Measurements from ENCODE around the gene HPSE2. TPM values are rescaled to one million over a fixed set of nuclear protein-coding genes. Genes with fewer than 3 reads are reported as not detected.
A peak's percentile ranks its signal among the peaks of the same experiment; 100 is the strongest.

The HPSE2 gene
- polyA plus RNA-seq, 1 experiment: not detected

DNA sequence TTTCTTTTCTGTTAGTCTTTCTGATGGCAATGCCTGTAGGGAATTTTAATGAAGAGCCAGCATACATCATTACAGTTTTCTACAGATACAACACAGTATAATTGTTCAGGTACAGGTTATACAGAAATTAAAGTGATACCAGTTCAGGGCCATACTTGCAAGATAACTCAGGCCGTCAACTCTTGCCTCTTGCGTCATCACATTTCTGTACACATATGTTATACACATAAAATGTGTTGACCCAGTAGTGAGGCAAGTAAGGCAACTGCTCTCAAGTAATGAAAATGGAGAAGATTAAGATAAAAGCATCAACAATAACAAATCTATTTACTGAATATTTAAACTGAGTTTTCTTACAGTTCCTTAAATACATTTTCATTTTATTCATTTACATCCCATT lies 317.8 kb downstream of the HPSE2 start:
- no peak for TF ChIP-seq CTCF (IDR thresholded peaks at IDR 0.05; ENCODE audit: insufficient read depth, low read depth, low read length)
- DNase-seq (ENCODE audit: low read depth): no peak
- ChIA-PET CTCF (no interaction called here), POLR2A (no interaction called here)
- no peak overlapping the region for H3K4me3 ChIP-seq (ENCODE audit: low read depth, low read length)
- no peaks in the 10 kb centered on the region for H3K27me3 ChIP-seq (ENCODE audit: control insufficient read depth, insufficient read depth, low read length)
- no peaks in the 10 kb centered on the region for H3K36me3 ChIP-seq (ENCODE audit: control insufficient read depth, insufficient read depth, low read length)

- no peak overlapping the region for H3K4me3 ChIP-seq (ENCODE audit: low read depth, low read length)
- CTCF ChIA-PET: no interaction called here
- no peak for DNase-seq (ENCODE audit: low read depth)
Measured at GRCh38 chr10:98916526-98917125, 319.0 kb downstream of the HPSE2 start.

DNA sequence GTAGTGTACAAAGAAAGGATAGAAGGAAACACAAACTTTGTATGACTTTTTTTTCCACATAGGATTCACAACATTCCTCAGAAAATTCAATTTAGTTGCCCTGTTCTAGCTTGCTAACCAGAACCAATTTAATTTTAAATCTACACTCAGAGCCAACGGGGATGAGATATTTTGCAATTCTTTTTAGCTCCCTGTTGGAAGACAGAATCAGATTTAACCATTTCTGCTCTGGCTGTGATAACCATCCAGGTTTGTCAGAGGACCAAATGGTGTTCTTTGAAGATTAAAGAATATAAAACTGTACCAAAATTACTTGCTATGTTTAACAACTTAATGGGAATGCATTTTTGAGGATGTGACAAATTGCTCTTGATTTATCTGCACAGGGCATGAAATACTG lies 319.7 kb downstream of the HPSE2 start:
- no peak for DNase-seq (ENCODE audit: low read depth)
- TF ChIP-seq CTCF (IDR thresholded peaks at IDR 0.05; ENCODE audit: insufficient read depth, low read depth, low read length): no peak
- Histone ChIP-seq H3K36me3 (ENCODE audit: control insufficient read depth, insufficient read depth, low read length) (no peaks in the 10 kb centered on the region), H3K4me3 (ENCODE audit: low read depth, low read length) (no peak overlapping the region), H3K27me3 (ENCODE audit: control insufficient read depth, insufficient read depth, low read length) (no peaks in the 10 kb centered on the region)
- POLR2A ChIA-PET: no interaction called here
- CTCF ChIA-PET: no interaction called here

More at GRCh38 chr10:98916526-98917125, 319.0 kb downstream of the HPSE2 start:
- no peaks in the 10 kb centered on the region for H3K36me3 ChIP-seq (ENCODE audit: control insufficient read depth, insufficient read depth, low read length)
- no peaks in the 10 kb centered on the region for H3K27me3 ChIP-seq (ENCODE audit: control insufficient read depth, insufficient read depth, low read length)
- TF ChIP-seq CTCF (IDR thresholded peaks at IDR 0.05; ENCODE audit: insufficient read depth, low read depth, low read length): peak; percentile 13; the same call in 1 of the 2 replicates
- POLR2A ChIA-PET: no interaction called here

DNA sequence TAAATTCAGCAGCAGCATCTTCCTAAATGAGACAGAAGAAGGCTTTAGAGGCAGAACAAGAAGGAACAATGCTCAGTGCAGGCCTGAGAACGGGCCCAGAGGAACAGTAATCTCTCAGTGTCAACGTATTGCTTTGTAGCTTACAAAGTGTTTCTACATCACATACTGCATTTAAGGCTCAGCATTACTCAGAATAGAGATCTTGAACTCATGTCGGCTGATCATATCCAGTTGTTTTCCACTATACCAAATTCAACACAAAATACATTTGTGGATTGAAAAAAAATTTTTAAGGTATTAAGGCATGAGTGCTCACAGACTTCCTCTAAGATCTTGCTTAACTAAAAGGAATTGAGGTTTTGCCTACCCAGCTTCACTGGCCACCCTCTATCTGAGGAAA lies 325.1 kb downstream of the HPSE2 start:
- CTCF ChIA-PET: interaction anchor here (0.9 kb wide), 1 partner anchor 33 kb away, joined by 3 read pairs; no protein-coding TSS in a partner anchor
- Histone ChIP-seq H3K4me3 (ENCODE audit: low read depth, low read length) (no peak overlapping the region), H3K27me3 (ENCODE audit: control insufficient read depth, insufficient read depth, low read length) (no peaks in the 10 kb centered on the region), H3K36me3 (ENCODE audit: control insufficient read depth, insufficient read depth, low read length) (no peaks in the 10 kb centered on the region)
- no peak for DNase-seq (ENCODE audit: low read depth)
- no peak for TF ChIP-seq CTCF (IDR thresholded peaks at IDR 0.05; ENCODE audit: insufficient read depth, low read depth, low read length)
- POLR2A ChIA-PET: no interaction called here

DNA sequence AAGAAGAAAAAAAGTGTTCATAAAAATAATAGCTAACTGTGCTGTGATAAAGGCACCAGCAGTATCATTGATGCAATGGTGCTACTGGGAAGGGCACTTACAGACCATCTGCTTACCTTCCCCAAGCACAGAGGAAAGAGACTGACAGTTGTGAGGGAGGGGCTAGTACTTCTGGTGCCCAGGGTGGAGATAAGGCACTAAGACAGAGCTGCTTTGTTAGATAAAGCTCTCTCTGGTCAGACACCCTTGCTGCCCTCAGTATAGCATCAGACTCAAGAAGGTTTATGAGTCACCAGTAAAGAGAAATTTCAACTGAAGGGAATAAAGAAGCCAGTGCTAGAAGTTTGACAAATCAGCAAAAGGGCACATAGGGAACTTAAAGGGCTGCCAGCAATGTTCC lies 325.6 kb downstream of the HPSE2 start:
- no peak for DNase-seq (ENCODE audit: low read depth)
- CTCF ChIA-PET: interaction anchor here (0.9 kb wide), 1 partner anchor 34 kb away, joined by 3 read pairs; no protein-coding TSS in a partner anchor
- POLR2A ChIA-PET: no interaction called here

More for the DNA sequence above, 325.6 kb downstream of the HPSE2 start:
- H3K36me3 ChIP-seq (ENCODE audit: control insufficient read depth, insufficient read depth, low read length): no peaks in the 10 kb centered on the region
- H3K4me3 ChIP-seq (ENCODE audit: low read depth, low read length): no peak overlapping the region
- no peaks in the 10 kb centered on the region for H3K27me3 ChIP-seq (ENCODE audit: control insufficient read depth, insufficient read depth, low read length)
- no peak for TF ChIP-seq CTCF (IDR thresholded peaks at IDR 0.05; ENCODE audit: insufficient read depth, low read depth, low read length)

Data from BJ (cell line).